Panc1 (cell line): ENCODE results near the gene FAM234B. TPM values are rescaled to one million over a fixed set of nuclear protein-coding genes. Genes with fewer than 3 reads are reported as not detected.

Experiments used
- ATAC-seq: fragments of 200-7000 bp; cut with Tn5 transposase; 2 replicates; pipeline ENCODE4 v1.9.1; 2020; ENCODE audit warnings: mild to moderate bottlenecking, moderate library complexity
- BruUV-seq: library from RNA; stranded (reverse); fragments of 400-500 nt; replicated peaks from 2 replicates; lab custom pipeline; 2021; lab: Mats Ljungman, UMichigan
- CTCF ChIA-PET: fragments of 300-600 bp; sonication (Branson Sonifier 250); formaldehyde crosslinking; loops from one replicate; lab custom pipeline; 2022; ENCODE audit warnings: antibody characterized with exemption; lab: Charles Lee
- POLR2A ChIA-PET: fragments of 300-600 bp; sonication (Branson Sonifier 250); formaldehyde crosslinking; loops from one replicate; lab custom pipeline; 2022; ENCODE audit warnings: antibody characterized with exemption; lab: Charles Lee
- DNase-seq: peaks from one replicate; pipeline ENCODE4 v3.0.0-alpha.2; 2010; ENCODE audit warnings: low read depth, low spot score
- H3K27ac ChIP-seq: 2 replicates; pipeline ENCODE4 v1.5.1; 2011; ENCODE audit warnings: mild to moderate bottlenecking, low read length, inconsistent platforms
- H3K27me3 ChIP-seq: fragments of 200-500 bp; sonication (Bioruptor generic); 2 replicates; pipeline ENCODE4 v1.6.0; 2014; ENCODE audit warnings: low read length, inconsistent platforms; ENCODE audit not compliant: control insufficient read depth, insufficient read depth
- H3K36me3 ChIP-seq: fragments of 200-500 bp; sonication (Bioruptor generic); 2 replicates; pipeline ENCODE4 v1.5.1; 2014; ENCODE audit warnings: inconsistent platforms, mild to moderate bottlenecking, low read length, moderate library complexity; ENCODE audit not compliant: control insufficient read depth, insufficient read depth
- H3K4me1 ChIP-seq: 2 replicates; pipeline ENCODE4 v1.5.1; 2011; ENCODE audit warnings: inconsistent platforms, mild to moderate bottlenecking, low read length, moderate library complexity; ENCODE audit not compliant: control insufficient read depth, insufficient read depth
- H3K4me3 ChIP-seq, 2 experiments: 2 replicates each; pipeline ENCODE4 v1.5.1; 2011 to 2012; ENCODE audit warnings: low read depth in 2 of 2, low read length in 2 of 2, mild to moderate bottlenecking in 2 of 2, inconsistent platforms in 1 of 2, moderate library complexity in 1 of 2
- H3K9me3 ChIP-seq: fragments of 200-500 bp; sonication (Bioruptor generic); 2 replicates; pipeline ENCODE4 v1.5.1; 2014; ENCODE audit warnings: low read depth, mild to moderate bottlenecking, inconsistent platforms, low read length, moderate library complexity; ENCODE audit not compliant: control insufficient read depth, insufficient read depth
- POLR2AphosphoS5 ChIP-seq: IDR thresholded peaks from 2 replicates; pipeline ENCODE4 v1.6.1; 2012; ENCODE audit warnings: mild to moderate bottlenecking, low read depth, low read length, moderate library complexity
- SIN3A ChIP-seq: IDR thresholded peaks from 2 replicates; pipeline ENCODE4 v1.6.1; 2012; ENCODE audit warnings: low read depth, mild to moderate bottlenecking, low read length, moderate library complexity, borderline replicate concordance; ENCODE audit not compliant: insufficient read depth
- TCF7L2 ChIP-seq: IDR thresholded peaks from 2 replicates; pipeline ENCODE4 v1.6.1; 2011; ENCODE audit warnings: mild to moderate bottlenecking, low read depth, low read length, inconsistent platforms
- in situ Hi-C: cut with HindIII; loops from 2 replicates; pipeline ENCODE4 v1.10.0; 2016; ENCODE audit warnings: low sequenced_read_pairs, low pct_unique_long_range_greater_than_20kb
- intact Hi-C: fragments of 100-400 bp; cut with micrococcal nuclease; formaldehyde crosslinking; loops from one replicate; pipeline ENCODE4 v1.10.0; 2022; ENCODE audit not compliant: unreplicated experiment
- total RNA-seq: library from RNA; stranded (reverse); gene quantifications from one replicate; pipeline ENCODE4 v1.2.1, GENCODE V29; 2021; ENCODE audit not compliant: unreplicated experiment
- TF ChIP-seq, protein P1 (sequence below): fragments of 450-650 bp; IDR thresholded peaks from 2 replicates; pipeline ENCODE4 v1.5.1; 2017; ENCODE audit warnings: mild to moderate bottlenecking
- TF ChIP-seq, protein P2 (sequence below), 2 experiments: IDR thresholded peaks; 2 replicates each; pipeline ENCODE4 v1.6.1; 2011 to 2012; ENCODE audit warnings: low read depth in 2 of 2, control low read depth in 1 of 2, low read length in 1 of 2, mild to moderate bottlenecking in 1 of 2, moderate library complexity in 1 of 2; ENCODE audit not compliant: insufficient read depth in 1 of 2

FAM234B gene
- total RNA-seq, 1 experiment from 2014 or later: 5.4 TPM

GRCh38 chr12:13100605-13100881, 56.4 kb downstream of the FAM234B start:
- Histone ChIP-seq H3K4me3 (peak overlapping the region; percentile 49 to 68), H3K9me3 (no peaks in the 10 kb centered on the region), H3K4me1 (peaks cover 47% of the 10 kb centered on the region), H3K27ac (peak overlapping the region; percentile 95), H3K36me3 (no peaks in the 10 kb centered on the region), H3K27me3 (no peaks in the 10 kb centered on the region)
- intact Hi-C loops (no loop called here), in situ Hi-C loops (no loop called here)
- no peak for ATAC-seq
- no peak for TF ChIP-seq SIN3A
- no peak for TF ChIP-seq TCF7L2
- TF ChIP-seq POLR2AphosphoS5: no peak
- TF ChIP-seq, protein P1, sequence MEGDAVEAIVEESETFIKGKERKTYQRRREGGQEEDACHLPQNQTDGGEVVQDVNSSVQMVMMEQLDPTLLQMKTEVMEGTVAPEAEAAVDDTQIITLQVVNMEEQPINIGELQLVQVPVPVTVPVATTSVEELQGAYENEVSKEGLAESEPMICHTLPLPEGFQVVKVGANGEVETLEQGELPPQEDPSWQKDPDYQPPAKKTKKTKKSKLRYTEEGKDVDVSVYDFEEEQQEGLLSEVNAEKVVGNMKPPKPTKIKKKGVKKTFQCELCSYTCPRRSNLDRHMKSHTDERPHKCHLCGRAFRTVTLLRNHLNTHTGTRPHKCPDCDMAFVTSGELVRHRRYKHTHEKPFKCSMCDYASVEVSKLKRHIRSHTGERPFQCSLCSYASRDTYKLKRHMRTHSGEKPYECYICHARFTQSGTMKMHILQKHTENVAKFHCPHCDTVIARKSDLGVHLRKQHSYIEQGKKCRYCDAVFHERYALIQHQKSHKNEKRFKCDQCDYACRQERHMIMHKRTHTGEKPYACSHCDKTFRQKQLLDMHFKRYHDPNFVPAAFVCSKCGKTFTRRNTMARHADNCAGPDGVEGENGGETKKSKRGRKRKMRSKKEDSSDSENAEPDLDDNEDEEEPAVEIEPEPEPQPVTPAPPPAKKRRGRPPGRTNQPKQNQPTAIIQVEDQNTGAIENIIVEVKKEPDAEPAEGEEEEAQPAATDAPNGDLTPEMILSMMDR: no peak
- TF ChIP-seq, protein P2, sequence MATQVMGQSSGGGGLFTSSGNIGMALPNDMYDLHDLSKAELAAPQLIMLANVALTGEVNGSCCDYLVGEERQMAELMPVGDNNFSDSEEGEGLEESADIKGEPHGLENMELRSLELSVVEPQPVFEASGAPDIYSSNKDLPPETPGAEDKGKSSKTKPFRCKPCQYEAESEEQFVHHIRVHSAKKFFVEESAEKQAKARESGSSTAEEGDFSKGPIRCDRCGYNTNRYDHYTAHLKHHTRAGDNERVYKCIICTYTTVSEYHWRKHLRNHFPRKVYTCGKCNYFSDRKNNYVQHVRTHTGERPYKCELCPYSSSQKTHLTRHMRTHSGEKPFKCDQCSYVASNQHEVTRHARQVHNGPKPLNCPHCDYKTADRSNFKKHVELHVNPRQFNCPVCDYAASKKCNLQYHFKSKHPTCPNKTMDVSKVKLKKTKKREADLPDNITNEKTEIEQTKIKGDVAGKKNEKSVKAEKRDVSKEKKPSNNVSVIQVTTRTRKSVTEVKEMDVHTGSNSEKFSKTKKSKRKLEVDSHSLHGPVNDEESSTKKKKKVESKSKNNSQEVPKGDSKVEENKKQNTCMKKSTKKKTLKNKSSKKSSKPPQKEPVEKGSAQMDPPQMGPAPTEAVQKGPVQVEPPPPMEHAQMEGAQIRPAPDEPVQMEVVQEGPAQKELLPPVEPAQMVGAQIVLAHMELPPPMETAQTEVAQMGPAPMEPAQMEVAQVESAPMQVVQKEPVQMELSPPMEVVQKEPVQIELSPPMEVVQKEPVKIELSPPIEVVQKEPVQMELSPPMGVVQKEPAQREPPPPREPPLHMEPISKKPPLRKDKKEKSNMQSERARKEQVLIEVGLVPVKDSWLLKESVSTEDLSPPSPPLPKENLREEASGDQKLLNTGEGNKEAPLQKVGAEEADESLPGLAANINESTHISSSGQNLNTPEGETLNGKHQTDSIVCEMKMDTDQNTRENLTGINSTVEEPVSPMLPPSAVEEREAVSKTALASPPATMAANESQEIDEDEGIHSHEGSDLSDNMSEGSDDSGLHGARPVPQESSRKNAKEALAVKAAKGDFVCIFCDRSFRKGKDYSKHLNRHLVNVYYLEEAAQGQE (IDR thresholded peaks at IDR 0.05; ENCODE audit: insufficient read depth in 1 of 2, low read depth in 2 of 2, low read length in 1 of 2): no peak
- POLR2A ChIA-PET: no interaction called here
- CTCF ChIA-PET: interaction anchor here (2.1 kb wide), 1 partner anchor 111 kb away, joined by 6 read pairs; no protein-coding TSS in a partner anchor
- BruUV-seq: no TSS peak
- no peak for DNase-seq

DNA sequence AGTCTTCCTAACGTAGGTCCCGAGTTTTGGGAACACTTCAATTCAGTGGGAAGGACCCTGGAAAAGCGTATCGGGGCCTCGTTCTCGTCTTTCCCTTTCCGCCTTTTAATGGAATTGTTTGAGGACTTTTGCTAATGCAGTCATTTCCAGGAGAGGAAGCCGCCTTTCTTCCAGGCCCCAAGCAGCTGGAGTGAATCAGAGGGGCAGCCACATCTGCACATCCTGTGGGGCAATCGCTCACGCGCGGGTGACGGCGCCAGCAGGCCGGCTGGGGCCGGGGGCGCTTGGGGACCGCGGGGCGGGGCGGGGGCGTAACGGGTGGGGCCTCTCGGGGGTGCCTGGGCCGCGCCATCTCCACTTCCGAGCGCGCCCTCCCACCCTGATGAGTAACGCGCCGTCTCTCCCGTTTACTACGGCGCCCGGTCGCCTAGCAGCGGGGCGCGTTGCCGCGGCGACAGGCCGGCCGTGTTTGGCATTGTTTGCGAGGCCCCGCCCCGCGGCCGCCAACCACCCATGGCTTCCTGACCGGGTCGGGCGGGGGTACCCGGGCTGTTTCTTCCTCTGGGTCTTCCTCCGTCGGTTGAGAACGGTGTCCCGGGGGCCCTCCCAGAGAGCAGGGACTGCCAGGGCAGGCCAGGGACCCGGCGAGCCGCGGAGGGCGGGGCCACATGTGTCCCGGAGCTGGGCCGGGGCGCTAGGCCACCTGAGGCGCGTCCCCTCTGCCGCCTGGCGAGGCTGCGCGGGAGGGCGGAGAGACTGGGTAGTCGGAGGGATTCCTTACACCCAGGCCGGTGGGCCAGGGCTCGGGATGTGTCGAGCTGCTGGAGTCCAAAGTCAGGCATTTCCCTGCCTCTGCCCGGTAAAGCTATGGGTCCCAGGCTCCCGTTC, 56.9 kb downstream of the FAM234B start:
- DNase-seq: no peak
- peak overlapping the region; percentile 49 to 68 for H3K4me3 ChIP-seq
- BruUV-seq: no TSS peak
- peaks cover 47% of the 10 kb centered on the region for H3K4me1 ChIP-seq
- no peaks in the 10 kb centered on the region for H3K36me3 ChIP-seq
- peak overlapping the region; percentile 95 for H3K27ac ChIP-seq
- no peaks in the 10 kb centered on the region for H3K27me3 ChIP-seq
- no peaks in the 10 kb centered on the region for H3K9me3 ChIP-seq
- peak; percentile 28; the same call in 1 of the 2 replicates for TF ChIP-seq POLR2AphosphoS5
- TF ChIP-seq, protein P2 (IDR thresholded peaks at IDR 0.05; ENCODE audit: insufficient read depth in 1 of 2, low read depth in 2 of 2, low read length in 1 of 2): no peak
- TF ChIP-seq TCF7L2: no peak
- POLR2A ChIA-PET: interaction anchor here (0.7 kb wide), 1 partner anchor 72 kb away, joined by 3 read pairs; no protein-coding TSS in a partner anchor
- ATAC-seq: peak; percentile 86
- in situ Hi-C loops: no loop called here
- CTCF ChIA-PET: interaction anchor here (2.1 kb wide), 1 partner anchor 111 kb away, joined by 6 read pairs; no protein-coding TSS in a partner anchor
- intact Hi-C loops: no loop called here
